HG02642 (cell line): ENCODE results near the gene WLS.
"Not testable (repeated sequence)": the region's sequence is repeated elsewhere in the genome, so short reads cannot be mapped to it uniquely, and the experiment has no call there.

Experiments used
- ATAC-seq: cut with Tn5 transposase; IDR thresholded peaks from one replicate; pipeline ENCODE4 v1.9.1; 2021; ENCODE audit warnings: mild to moderate bottlenecking; ENCODE audit not compliant: unreplicated experiment, poor library complexity

Gene WLS

GRCh38 chr1:68232289-68233148, at the start of gene WLS:
TSS of gene WLS (minus strand) at chr1:68232523. CDS start at chr1:68232299, 224 bp downstream.
- no peak for ATAC-seq

DNA sequence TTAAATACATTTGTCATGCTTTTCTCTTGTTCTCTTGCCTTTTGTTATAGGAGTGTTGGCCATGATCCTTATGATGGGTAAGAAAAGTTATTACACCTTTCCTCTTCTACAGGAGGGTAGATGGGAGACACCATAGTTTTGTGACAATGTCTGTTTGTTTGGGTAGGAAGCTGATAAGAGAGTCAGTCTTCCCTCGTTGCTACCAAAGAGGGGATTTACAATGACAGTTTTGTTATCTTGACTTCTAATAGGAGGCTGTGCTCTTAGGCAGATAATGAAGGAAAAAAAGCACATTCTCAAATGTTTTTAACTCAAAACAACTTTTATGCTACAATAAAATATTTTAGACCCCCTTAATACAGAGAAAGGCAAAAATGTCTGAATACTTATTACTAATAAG, 48.0 kb upstream of the WLS start:
- ATAC-seq, result no peak

GRCh38 chr1:68279846-68280245, 47.5 kb upstream of the WLS start:
- ATAC-seq, result no peak

- no peak for ATAC-seq
Observed at GRCh38 chr1:68278221-68278620, 45.9 kb upstream of the WLS start.

- no peak for ATAC-seq
Observed at GRCh38 chr1:68276448-68276847, 44.1 kb upstream of the WLS start.

DNA sequence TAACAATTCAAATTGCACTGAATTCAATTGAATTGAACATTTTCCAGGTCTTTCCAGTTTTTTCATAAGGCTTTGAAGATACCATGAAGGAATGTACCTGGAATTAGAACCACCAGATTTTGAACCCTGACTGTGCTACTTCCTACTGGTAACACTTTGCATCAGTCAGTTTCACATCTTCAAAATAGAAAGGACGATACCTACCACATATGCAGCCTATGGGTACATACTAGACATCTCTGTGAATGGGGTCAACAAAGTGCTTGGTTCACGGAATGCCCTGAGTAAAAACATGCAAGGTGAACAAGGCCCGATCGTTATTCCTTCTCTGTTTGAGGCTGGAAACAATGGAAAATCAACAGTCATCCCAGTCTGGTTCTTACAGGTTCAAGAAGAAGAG, 41.2 kb upstream of the WLS start:
- ATAC-seq, result no peak

DNA sequence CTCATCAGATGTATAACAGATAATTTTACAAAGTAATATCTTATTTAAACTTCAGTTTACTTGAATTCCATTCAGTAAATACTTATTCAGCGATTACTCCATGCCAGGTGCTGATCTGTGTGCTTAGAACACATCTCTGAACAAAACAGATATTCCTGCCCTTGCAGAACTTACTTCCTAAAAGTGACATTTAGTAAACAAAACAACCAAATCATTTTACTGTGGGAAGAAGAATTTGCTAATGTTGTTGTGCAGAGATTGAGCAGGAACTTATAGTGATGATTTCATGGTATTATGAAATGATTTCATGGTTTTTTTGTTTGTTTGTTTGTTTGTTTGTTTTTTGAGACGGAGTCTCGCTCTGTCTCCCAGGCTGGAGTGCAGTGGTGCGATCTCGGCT, 39.3 kb upstream of the WLS start:
- ATAC-seq, result no peak

DNA sequence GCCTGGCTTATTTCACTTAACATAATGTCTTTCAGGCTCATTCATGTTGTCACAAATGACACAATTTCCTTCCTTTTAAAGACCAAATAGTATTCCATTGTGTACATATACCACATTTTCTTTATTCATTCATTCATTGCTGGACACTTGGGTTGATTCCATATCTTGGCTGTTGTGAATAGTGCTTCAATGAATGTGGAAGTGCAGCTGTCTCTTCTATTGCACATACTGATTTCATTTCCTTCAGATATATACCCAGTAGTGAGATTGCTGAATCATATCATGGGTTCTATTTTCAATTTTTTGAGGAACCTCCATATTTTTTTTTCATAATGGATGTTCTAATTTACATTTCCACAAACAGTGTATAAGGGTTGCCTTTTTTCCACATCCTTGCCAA, 38.6 kb upstream of the WLS start:
- no peak for ATAC-seq

DNA sequence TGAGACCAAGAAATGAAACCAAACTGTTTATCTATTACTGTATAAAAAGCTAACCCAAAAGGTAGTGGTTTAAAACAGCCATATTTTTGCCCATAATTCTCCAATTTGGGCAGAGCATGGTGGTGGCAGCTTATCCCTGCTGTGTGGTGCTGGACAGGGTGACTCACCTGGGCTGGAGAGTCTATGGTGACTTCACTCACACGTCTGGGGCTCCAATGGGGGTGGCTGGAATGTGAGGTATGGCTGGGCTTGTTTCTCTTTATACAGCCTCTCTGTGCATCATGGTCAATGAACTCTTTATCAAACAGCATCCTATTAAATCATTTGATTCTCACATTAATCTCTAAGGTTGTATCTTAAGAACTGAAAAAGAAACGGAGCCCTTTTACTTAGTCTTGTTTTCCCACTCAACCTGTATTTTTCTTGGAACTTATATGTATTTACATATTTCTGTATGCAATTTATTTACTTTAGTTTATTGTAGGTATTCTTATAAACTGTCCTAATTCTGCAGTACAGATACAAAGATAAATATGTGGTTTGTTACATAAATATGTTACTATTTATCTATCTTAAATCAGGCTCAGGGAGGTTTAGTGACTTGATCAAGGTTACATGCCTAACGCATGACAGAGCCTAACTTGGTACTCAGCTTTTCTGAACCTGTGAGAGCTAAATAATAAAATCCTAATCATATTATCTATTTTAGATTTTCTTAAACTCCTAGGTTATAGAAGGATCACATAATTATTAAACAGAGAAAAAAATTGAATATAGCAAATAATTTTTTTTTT, 37.5 kb upstream of the WLS start:
- ATAC-seq, result no peak

DNA sequence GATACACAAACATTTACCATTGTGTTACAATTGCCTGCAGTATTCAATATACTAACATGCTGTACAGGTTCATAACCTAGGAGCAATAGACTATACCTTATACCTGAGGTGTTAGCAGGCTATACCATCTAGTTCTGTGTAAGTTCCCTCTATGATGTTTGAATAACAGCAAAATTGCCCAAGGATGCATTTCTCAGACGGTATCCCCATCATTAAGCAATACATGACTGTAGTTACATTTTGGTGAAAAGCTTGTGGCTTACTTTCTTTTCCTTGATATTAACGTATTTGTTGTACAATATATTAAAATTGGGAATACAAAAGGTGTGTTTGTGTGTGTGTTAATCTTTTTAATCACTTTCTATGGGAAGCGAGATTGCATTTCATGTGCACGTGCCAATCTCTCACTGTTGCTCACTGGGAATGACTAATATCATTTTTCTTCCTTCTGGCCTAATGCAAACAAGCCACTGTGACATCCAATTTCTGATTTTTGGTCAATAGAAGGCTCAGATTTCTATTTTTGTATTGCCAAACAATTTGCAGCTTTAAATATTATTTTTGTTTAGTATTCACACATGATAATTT, 36.7 kb upstream of the WLS start:
- no peak for ATAC-seq

DNA sequence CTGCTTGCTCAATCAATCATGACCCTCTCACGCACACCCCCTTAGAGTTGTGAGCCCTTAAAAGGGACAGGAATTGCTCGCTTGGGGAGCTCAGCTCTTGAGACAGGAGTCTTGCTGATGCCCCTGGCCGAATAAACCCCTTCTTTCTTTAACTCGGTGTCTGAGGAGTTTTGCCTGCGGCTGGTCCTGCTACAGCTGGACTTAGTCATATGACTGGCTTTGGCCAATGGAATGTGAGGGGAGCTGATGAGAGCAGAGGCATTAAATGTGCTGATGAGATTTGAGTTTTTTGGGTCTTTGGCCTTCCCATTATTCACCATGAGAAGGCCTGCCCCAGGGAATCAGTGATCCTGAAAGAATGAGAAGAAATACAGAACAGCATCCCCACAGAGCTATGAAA, 24.5 kb upstream of the WLS start:
- ATAC-seq, result not testable (repeated sequence)

- ATAC-seq, result no peak
Observed at GRCh38 chr1:68255301-68255700, 23.0 kb upstream of the WLS start.

GRCh38 chr1:68254667-68255226, 22.4 kb upstream of the WLS start:
- no peak for ATAC-seq

DNA sequence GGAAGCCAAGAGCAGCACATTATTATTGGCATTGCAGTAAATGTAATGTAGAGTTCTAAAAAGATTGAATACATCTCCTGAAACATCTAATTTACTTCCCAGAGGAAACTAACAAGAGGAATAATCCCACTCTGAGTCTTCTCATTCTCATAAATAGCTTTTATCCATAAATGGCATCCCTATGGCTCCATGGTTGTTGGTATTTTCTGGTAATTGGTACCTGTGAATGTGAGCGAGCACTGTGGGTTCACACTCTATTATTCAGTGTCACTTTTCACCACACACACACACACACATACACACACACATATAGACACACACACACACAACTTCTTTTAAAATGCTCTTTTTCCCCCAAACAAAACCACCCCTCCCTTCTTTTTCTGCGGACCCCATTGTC, 4.7 kb upstream of the WLS start:
- ATAC-seq, result no peak

DNA sequence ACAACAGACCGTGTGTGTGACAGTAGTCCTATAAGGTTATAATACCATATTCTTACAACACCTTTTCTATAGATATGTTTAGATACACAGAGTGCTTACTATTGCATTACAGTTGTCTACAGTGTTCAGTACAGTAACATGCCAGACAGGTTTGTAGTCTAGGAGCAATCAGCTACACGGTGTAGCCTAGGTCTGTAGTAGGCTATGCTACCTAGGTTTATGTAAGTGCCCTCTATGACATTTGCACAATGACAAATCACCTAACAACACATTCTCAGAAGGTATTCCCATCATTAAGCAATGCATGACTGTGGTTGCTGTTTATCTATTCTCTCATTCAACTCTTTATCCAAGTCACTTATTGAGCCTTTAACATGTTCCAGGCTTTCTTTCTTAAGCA, 1.8 kb upstream of the WLS start:
- no peak for ATAC-seq

- no peak for ATAC-seq
Observed at GRCh38 chr1:68233202-68233601, 879 bp upstream of the WLS start.

GRCh38 chr1:68231627-68232288, 565 bp downstream of the WLS start:
- ATAC-seq, result no peak

- no peak for ATAC-seq
Observed at GRCh38 chr1:68230901-68231626, 1.3 kb downstream of the WLS start.

GRCh38 chr1:68230484-68230802, 1.9 kb downstream of the WLS start:
- no peak for ATAC-seq
